Activated CD8-positive, alpha-beta T cell treated with anti-CD3 and anti-CD28 coated beads, Interleukin-2, amount 10 ng/mL, durations not matched to agents 7 days and 5 days (primary cell): Measurements from ENCODE around the gene SINHCAF. TPM values are rescaled to one million over a fixed set of nuclear protein-coding genes. Genes with fewer than 3 reads are reported as not detected.
A peak's percentile ranks its signal among the peaks of the same experiment; 100 is the strongest.
"Not testable (repeated sequence)": the region's sequence is repeated elsewhere in the genome, so short reads cannot be mapped to it uniquely, and the experiment has no call there.

ENCODE experiments used
- ATAC-seq: fragments of 150-1000 bp; cut with Tn5 transposase; one replicate; pipeline ENCODE4 v1.10.0; 2021; ENCODE audit warnings: moderate library complexity
- CTCF ChIA-PET: fragments of 350-600 bp; sonication (Branson Sonifier 250); formaldehyde crosslinking; loops from one replicate; lab custom pipeline; 2021; ENCODE audit warnings: antibody characterized with exemption; lab: Charles Lee
- POLR2A ChIA-PET: fragments of 350-600 bp; sonication (Branson Sonifier 250); formaldehyde crosslinking; loops from one replicate; lab custom pipeline; 2021; ENCODE audit warnings: antibody characterized with exemption; lab: Charles Lee
- DNase-seq: peaks from one replicate; pipeline ENCODE4 v3.0.0-alpha.2; 2020
- H3K27ac Mint-ChIP-seq: one replicate; pipeline ENCODE4 v1.8.0; 2021; ENCODE audit warnings: mild to moderate bottlenecking, mixed read lengths
- H3K27me3 Mint-ChIP-seq: one replicate; pipeline ENCODE4 v1.8.0; 2021; ENCODE audit warnings: low read depth, mixed read lengths
- H3K36me3 Mint-ChIP-seq: one replicate; pipeline ENCODE4 v1.8.0; 2021; ENCODE audit warnings: low read depth, mixed read lengths
- H3K4me1 Mint-ChIP-seq: one replicate; pipeline ENCODE4 v1.8.0; 2021; ENCODE audit warnings: low read depth, mixed read lengths
- H3K4me3 Mint-ChIP-seq: one replicate; pipeline ENCODE4 v1.8.0; 2021; ENCODE audit warnings: mild to moderate bottlenecking, mixed read lengths
- H3K9me3 Mint-ChIP-seq: one replicate; pipeline ENCODE4 v1.8.0; 2022; ENCODE audit warnings: mixed read lengths; ENCODE audit not compliant: insufficient read depth
- total RNA-seq, 2 experiments: library from RNA; stranded (reverse); gene quantifications; one replicate each; pipeline ENCODE4 v1.2.3, GENCODE V29; 2021

SINHCAF gene
- total RNA-seq, 2 experiments from 2014 or later = 81.9 to 98.0 TPM

- Mint-ChIP-seq H3K27me3 (peaks cover 5% of the 10 kb centered on the region), H3K4me1 (no peaks in the 10 kb centered on the region), H3K27ac (no peak overlapping the region), H3K4me3 (no peak overlapping the region), H3K36me3 (no peaks in the 10 kb centered on the region), H3K9me3 (no peaks in the 10 kb centered on the region)
- ChIA-PET CTCF (interaction anchor here (2.0 kb wide), 1 partner anchor 13 kb away, joined by 9 read pairs; no protein-coding TSS in a partner anchor), POLR2A (no interaction called here)
- ATAC-seq (no peak), DNase-seq (no peak)
Observed at GRCh38 chr12:31259136-31259886, 66.6 kb downstream of the SINHCAF start.

DNA sequence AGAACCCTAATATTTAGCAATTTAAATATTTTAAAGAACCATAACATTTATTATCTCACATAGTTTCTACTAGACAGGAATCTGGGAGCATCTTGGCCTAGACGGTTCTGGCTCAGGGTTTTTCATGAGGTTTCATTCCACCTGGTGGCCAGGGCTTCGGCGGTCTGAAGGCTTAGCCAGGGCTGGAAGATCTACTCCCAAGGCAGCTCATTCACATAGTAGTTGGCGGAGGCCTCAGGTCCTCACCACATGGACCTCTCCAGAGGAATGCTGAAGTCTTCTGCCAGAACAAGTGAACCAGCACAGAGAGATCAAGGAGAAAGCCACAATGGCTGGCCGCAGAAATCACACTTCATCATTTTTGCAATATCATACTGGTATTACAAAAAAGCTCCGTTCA lies 68.2 kb downstream of the SINHCAF start:
- Mint-ChIP-seq H3K4me3 (no peak overlapping the region), H3K27ac (no peak overlapping the region), H3K36me3 (no peaks in the 10 kb centered on the region), H3K4me1 (no peaks in the 10 kb centered on the region), H3K9me3 (no peaks in the 10 kb centered on the region), H3K27me3 (peaks cover 11% of the 10 kb centered on the region)
- ChIA-PET POLR2A (no interaction called here), CTCF (no interaction called here)
- DNase-seq (no peak), ATAC-seq (no peak)

DNA sequence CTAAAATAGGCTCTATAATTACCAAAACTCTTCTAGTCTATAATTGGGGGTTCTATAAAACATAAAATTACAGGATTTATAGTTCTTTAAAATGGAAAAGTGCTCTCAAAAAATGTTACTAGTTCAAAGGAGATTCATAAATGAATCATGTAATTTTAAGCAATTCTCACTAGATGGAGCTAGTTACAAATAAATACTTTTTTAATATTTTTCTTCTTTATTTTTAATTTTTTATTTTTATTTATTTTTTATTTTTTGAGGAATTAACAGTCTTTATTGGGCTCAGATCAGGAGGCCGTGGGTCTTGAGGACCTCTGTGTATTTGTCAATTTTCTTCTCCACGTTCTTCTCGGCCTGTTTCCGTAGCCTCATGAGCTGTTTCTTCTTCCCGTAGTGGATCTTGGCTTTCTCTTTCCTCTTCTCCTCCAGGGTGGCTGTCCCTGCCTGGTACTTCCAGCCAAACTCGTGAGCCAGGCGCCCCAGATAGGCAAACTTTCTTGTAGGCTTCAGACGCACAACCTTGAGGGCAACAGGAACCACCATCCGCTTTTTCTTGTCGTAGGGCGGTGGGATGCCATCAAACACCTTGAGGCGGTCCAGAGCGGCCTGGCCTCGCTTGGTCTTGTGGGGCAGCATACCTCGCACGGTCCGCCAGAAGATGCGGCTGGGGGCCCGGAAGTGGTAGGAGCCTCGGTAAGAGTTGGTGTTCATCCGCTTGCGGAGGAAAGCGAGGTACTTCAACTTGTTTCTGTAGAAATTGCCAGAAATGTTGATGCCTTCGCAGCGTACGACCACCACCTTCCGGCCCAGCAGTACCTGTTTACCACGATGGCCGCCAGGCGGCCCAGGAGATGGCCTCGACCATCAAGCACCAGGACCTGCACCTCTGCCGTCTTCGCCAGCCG lies 74.0 kb downstream of the SINHCAF start:
- Mint-ChIP-seq H3K27me3 (peaks cover 11% of the 10 kb centered on the region), H3K27ac (peak overlapping the region; percentile 48), H3K4me3 (peak overlapping the region; percentile 68)
- POLR2A ChIA-PET = interaction anchor here (0.7 kb wide), 1 partner anchor 20 kb away, joined by 5 read pairs; no protein-coding TSS in a partner anchor
- DNase-seq = peak; percentile 40
- not testable (repeated sequence) for H3K9me3 Mint-ChIP-seq, H3K36me3 Mint-ChIP-seq, ATAC-seq, H3K4me1 Mint-ChIP-seq
- CTCF ChIA-PET = interaction anchor here (0.6 to 2.9 kb wide), 9 partner anchors 9 to 383 kb away, joined by 3 to 27 read pairs (median 5); no protein-coding TSS in a partner anchor

DNA sequence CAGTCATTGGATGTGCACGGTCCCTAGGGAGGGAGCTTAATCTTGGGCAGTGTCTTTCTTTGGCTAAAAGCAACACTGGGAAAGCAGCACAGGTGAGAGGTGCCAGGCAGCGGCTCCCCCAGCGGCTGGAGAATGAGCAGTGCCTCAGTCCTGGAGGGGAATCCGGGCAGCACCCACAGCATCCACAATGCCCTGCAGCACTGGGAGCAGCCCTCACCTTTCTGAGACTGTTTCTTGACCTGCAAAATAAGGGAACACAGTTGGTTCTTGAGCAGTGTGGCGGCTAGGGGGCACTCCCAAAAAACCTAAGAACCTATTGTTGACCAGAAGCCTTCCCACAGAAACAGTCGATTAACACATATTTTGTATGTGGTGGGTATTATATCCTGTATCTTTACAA lies 75.8 kb downstream of the SINHCAF start:
- ChIA-PET CTCF (interaction anchor here (1.2 to 2.9 kb wide), 3 partner anchors 11 to 388 kb away, joined by 3 to 27 read pairs (median 23); no protein-coding TSS in a partner anchor), POLR2A (no interaction called here)
- Mint-ChIP-seq H3K4me3 (no peak overlapping the region), H3K4me1 (no peaks in the 10 kb centered on the region), H3K36me3 (no peaks in the 10 kb centered on the region), H3K9me3 (no peaks in the 10 kb centered on the region), H3K27me3 (peaks cover 6% of the 10 kb centered on the region), H3K27ac (no peak overlapping the region)
- no peak for DNase-seq
- no peak for ATAC-seq

GRCh38 chr12:31249356-31249755 lies 76.6 kb downstream of the SINHCAF start:
- ChIA-PET CTCF (interaction anchor here (1.2 to 2.9 kb wide), 3 partner anchors 10 to 389 kb away, joined by 3 to 27 read pairs (median 23); no protein-coding TSS in a partner anchor), POLR2A (no interaction called here)
- ATAC-seq = no peak
- no peak for DNase-seq
- H3K27me3 Mint-ChIP-seq = peaks cover 6% of the 10 kb centered on the region
- H3K27ac Mint-ChIP-seq = no peak overlapping the region
- no peak overlapping the region for H3K4me3 Mint-ChIP-seq
- H3K36me3 Mint-ChIP-seq = no peaks in the 10 kb centered on the region
- no peaks in the 10 kb centered on the region for H3K9me3 Mint-ChIP-seq
- no peaks in the 10 kb centered on the region for H3K4me1 Mint-ChIP-seq

DNA sequence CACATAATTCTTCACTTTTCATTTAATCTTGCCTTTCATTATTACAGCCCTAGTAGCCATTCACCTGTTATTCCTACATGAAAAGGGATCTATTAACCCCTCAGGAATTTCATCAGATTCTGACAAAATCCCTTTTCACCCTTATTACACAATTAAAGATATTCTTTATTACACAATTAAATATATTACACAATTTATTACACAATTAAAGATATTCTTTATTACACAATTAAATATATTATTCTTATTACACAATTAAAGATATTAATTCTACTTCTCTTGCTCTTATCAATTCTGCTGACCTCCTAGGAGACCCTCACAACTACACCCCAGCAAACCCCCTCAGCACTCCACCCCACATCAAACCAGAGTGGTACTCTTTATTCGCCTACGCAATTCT lies 77.1 kb downstream of the SINHCAF start:
- peaks cover 3% of the 10 kb centered on the region for H3K27me3 Mint-ChIP-seq
- CTCF ChIA-PET = no interaction called here
- no peak overlapping the region for H3K27ac Mint-ChIP-seq
- H3K9me3 Mint-ChIP-seq = no peaks in the 10 kb centered on the region
- H3K4me1 Mint-ChIP-seq = no peaks in the 10 kb centered on the region
- no peaks in the 10 kb centered on the region for H3K36me3 Mint-ChIP-seq
- POLR2A ChIA-PET = no interaction called here
- no peak overlapping the region for H3K4me3 Mint-ChIP-seq
- ATAC-seq = no peak
- no peak for DNase-seq

- DNase-seq (no peak), ATAC-seq (no peak)
- H3K36me3 Mint-ChIP-seq = no peaks in the 10 kb centered on the region
- H3K27ac Mint-ChIP-seq = no peak overlapping the region
- POLR2A ChIA-PET = no interaction called here
- no peaks in the 10 kb centered on the region for H3K9me3 Mint-ChIP-seq
- peaks cover 2% of the 10 kb centered on the region for H3K27me3 Mint-ChIP-seq
- H3K4me3 Mint-ChIP-seq = no peak overlapping the region
- CTCF ChIA-PET = interaction anchor here (3.4 kb wide), 1 partner anchor 24 kb away, joined by 14 read pairs; no protein-coding TSS in a partner anchor
- H3K4me1 Mint-ChIP-seq = no peaks in the 10 kb centered on the region
Observed at GRCh38 chr12:31248337-31248736, 77.6 kb downstream of the SINHCAF start.

DNA sequence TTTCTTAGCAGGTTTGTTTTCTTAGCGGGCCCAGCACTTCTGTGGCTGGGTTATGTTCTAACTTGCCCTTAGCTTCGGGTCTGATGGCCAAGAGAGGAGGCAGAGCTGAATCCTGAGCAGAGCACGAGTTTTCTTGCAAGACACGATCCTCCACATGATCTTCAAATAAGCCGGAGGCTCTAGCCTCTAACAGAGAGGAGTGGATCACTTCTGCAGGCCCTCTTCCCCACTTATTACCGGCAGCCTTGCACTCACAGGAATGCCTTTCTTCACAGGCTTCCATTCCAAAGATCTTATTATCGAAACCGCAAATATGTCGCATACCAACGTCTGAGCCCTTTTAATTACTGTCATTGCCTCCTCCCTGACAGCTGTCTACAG lies 79.5 kb downstream of the SINHCAF start:
- Mint-ChIP-seq H3K4me1 (no peaks in the 10 kb centered on the region), H3K4me3 (no peak overlapping the region), H3K27me3 (no peaks in the 10 kb centered on the region), H3K36me3 (no peaks in the 10 kb centered on the region), H3K27ac (no peak overlapping the region), H3K9me3 (no peaks in the 10 kb centered on the region)
- DNase-seq = no peak
- ATAC-seq = no peak
- ChIA-PET CTCF (interaction anchor here (3.4 kb wide), 1 partner anchor 26 kb away, joined by 14 read pairs; no protein-coding TSS in a partner anchor), POLR2A (no interaction called here)

- no peak overlapping the region for H3K27ac Mint-ChIP-seq
- H3K4me1 Mint-ChIP-seq = no peaks in the 10 kb centered on the region
- peaks cover under 1% of the 10 kb centered on the region for H3K27me3 Mint-ChIP-seq
- CTCF ChIA-PET = interaction anchor here (3.4 kb wide), 1 partner anchor 26 kb away, joined by 14 read pairs; no protein-coding TSS in a partner anchor
- ATAC-seq (no peak), DNase-seq (no peak)
- no peak overlapping the region for H3K4me3 Mint-ChIP-seq
- H3K36me3 Mint-ChIP-seq = no peaks in the 10 kb centered on the region
- POLR2A ChIA-PET = no interaction called here
- no peaks in the 10 kb centered on the region for H3K9me3 Mint-ChIP-seq
Observed at GRCh38 chr12:31245822-31246469, 80.0 kb downstream of the SINHCAF start.

GRCh38 chr12:31242418-31242817 lies 83.5 kb downstream of the SINHCAF start:
- not testable (repeated sequence) for ATAC-seq, DNase-seq
- CTCF ChIA-PET = interaction anchor here (0.7 to 1.7 kb wide), 2 partner anchors 11 to 29 kb away, joined by 3 to 7 read pairs; no protein-coding TSS in a partner anchor

GRCh38 chr12:31238764-31239387 lies 87.1 kb downstream of the SINHCAF start:
- ChIA-PET CTCF (interaction anchor here (1.0 to 5.4 kb wide), 8 partner anchors 8 to 392 kb away, joined by 3 to 33 read pairs (median 5); no protein-coding TSS in a partner anchor), POLR2A (no interaction called here)
- H3K36me3 Mint-ChIP-seq = no peaks in the 10 kb centered on the region
- H3K4me1 Mint-ChIP-seq = peaks cover 5% of the 10 kb centered on the region
- H3K9me3 Mint-ChIP-seq = no peaks in the 10 kb centered on the region
- H3K4me3 Mint-ChIP-seq = no peak overlapping the region
- peaks cover 9% of the 10 kb centered on the region for H3K27me3 Mint-ChIP-seq
- DNase-seq (peak; percentile 71), ATAC-seq (peak; percentile 85)
- H3K27ac Mint-ChIP-seq = no peak overlapping the region

More at GRCh38 chr12:31242418-31242817, 83.5 kb downstream of the SINHCAF start:
- H3K27ac Mint-ChIP-seq, POLR2A ChIA-PET, H3K36me3 Mint-ChIP-seq, H3K4me3 Mint-ChIP-seq, H3K9me3 Mint-ChIP-seq, H3K27me3 Mint-ChIP-seq, H3K4me1 Mint-ChIP-seq: not testable (repeated sequence)
